Mesodermal cell (in vitro differentiated cells): ENCODE data around the gene OR4C11. TPM values are rescaled to one million over a fixed set of nuclear protein-coding genes. Genes with fewer than 3 reads are reported as not detected.

Experiments used
- H3K27ac ChIP-seq: 2 replicates; pipeline ENCODE4 v1.7.0; 2013; ENCODE audit warnings: mild to moderate bottlenecking, low read depth, low read length, moderate library complexity; ENCODE audit not compliant: severe bottlenecking
- H3K36me3 ChIP-seq: 2 replicates; pipeline ENCODE4 v1.7.1; 2013; ENCODE audit warnings: mild to moderate bottlenecking, low read length, moderate library complexity; ENCODE audit not compliant: control insufficient read depth, insufficient read depth
- H3K4me1 ChIP-seq: one replicate; pipeline ENCODE4 v1.7.1; 2013; ENCODE audit warnings: mild to moderate bottlenecking, low read length; ENCODE audit not compliant: insufficient read depth, control insufficient read depth, poor library complexity, severe bottlenecking
- H3K4me3 ChIP-seq: 2 replicates; pipeline ENCODE4 v1.7.0; 2013; ENCODE audit warnings: low read length, control low read depth, mild to moderate bottlenecking; ENCODE audit not compliant: insufficient read depth, poor library complexity, severe bottlenecking; ENCODE audit errors: extremely low read depth
- H3K9me3 ChIP-seq: 2 replicates; pipeline ENCODE4 v1.7.1; 2013; ENCODE audit warnings: mild to moderate bottlenecking, low read length, moderate library complexity; ENCODE audit not compliant: control insufficient read depth
- WGBS, 2 experiments: methylation state at CpG; one replicate each; pipeline ENCODE4 v1.1.5; 2013; ENCODE audit warnings: missing lambda C conversion rate in 2 of 2; ENCODE audit not compliant: insufficient coverage in 2 of 2; 5-methylcytosine and 5-hydroxymethylcytosine counted together
- polyA plus RNA-seq, 2 experiments: library from polyadenylated mRNA; stranded (reverse); fragments of 50-300 nt; gene quantifications; one replicate each; pipeline ENCODE4 v1.2.3, GENCODE V29; 2013

OR4C11 gene, protein sequence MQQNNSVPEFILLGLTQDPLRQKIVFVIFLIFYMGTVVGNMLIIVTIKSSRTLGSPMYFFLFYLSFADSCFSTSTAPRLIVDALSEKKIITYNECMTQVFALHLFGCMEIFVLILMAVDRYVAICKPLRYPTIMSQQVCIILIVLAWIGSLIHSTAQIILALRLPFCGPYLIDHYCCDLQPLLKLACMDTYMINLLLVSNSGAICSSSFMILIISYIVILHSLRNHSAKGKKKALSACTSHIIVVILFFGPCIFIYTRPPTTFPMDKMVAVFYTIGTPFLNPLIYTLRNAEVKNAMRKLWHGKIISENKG
- not detected for polyA plus RNA-seq (2013, experiment 1 of 2)
- polyA plus RNA-seq (2013, experiment 2 of 2) = not detected

- no peaks in the 10 kb centered on the region for H3K36me3 ChIP-seq
- no CpG with 5 or more reads among the region's 2 CpGs for WGBS, 2 experiments
- H3K9me3 ChIP-seq = peaks cover 14% of the 10 kb centered on the region
- no peaks in the 10 kb centered on the region for H3K4me1 ChIP-seq
- H3K27ac ChIP-seq = no peak within 1 kb of the TSS
- H3K4me3 ChIP-seq = no peak within 1 kb of the TSS
Observed at GRCh38 chr11:55607545-55607944, at the start of gene OR4C11. OR4C11 (minus strand) TSS chr11:55607645; CDS start chr11:55604373, 3,272 bp downstream.

GRCh38 chr11:55655096-55655495 lies 47.7 kb upstream of the OR4C11 start:
- Histone ChIP-seq H3K4me1 (no peaks in the 10 kb centered on the region), H3K4me3 (no peak overlapping the region), H3K9me3 (peaks cover 19% of the 10 kb centered on the region), H3K27ac (no peak overlapping the region), H3K36me3 (no peaks in the 10 kb centered on the region)

- no peaks in the 10 kb centered on the region for H3K4me1 ChIP-seq
- H3K36me3 ChIP-seq = no peaks in the 10 kb centered on the region
- H3K27ac ChIP-seq = no peak overlapping the region
- no peak overlapping the region for H3K4me3 ChIP-seq
- peaks cover 12% of the 10 kb centered on the region for H3K9me3 ChIP-seq
- no CpG with 5 or more reads among the region's 1 CpG for WGBS, 2 experiments
Observed at GRCh38 chr11:55652560-55652959, 45.1 kb upstream of the OR4C11 start.

DNA sequence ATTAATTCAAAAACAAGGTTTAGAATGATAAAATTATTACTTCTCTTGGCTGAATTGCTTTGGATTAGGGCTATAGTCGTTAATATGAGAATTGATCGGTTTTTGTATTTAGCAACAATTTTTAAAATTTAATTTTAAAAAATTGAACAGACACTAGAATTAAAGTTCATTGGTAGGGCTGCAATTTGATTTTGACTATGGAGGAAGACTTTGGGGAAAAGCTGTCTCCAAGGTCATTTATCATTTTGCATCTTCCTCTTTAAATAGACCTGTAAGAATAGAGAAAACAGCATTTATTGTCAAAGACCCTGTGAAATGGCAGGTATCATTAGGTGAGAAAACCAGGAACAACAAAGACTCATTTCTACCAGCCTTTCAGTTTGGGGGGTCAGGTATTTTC lies 40.6 kb upstream of the OR4C11 start, which contains the start of gene OR4S2:
Gene OR4S2 (plus strand): TSS at position 301 of the 400 bp plus-strand sequence. CDS start 2,577 bp downstream, outside the sequence.
- WGBS, 2 experiments = no CpG with 5 or more reads among the region's 2 CpGs
- Histone ChIP-seq H3K4me3 (no peak within 1 kb of the TSS), H3K27ac (no peak within 1 kb of the TSS), H3K9me3 (peaks cover 10% of the 10 kb centered on the region), H3K4me1 (no peaks in the 10 kb centered on the region), H3K36me3 (no peaks in the 10 kb centered on the region)

DNA sequence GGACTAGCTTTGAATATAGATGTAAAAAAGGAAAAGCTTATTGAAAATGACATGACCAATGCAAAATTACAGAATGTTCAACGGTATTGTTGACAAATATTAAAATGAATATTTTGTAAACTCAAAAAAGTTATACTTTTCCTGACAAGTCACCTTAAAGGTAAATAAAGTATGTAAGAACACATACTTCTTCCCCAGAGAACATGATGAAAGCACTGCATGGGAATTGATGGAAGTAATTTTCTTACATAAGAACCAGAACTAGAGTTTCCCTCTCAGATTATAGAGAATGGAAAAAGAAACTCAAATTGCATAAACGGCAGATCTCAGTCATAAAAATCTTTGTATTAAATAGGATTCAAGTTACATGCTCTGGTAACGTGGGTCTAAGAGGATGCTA lies 27.4 kb upstream of the OR4C11 start, which contains the start of gene OR4P4:
Gene OR4P4 (plus strand): TSS at position 301 of the 400 bp plus-strand sequence.
- Histone ChIP-seq H3K36me3 (no peaks in the 10 kb centered on the region), H3K27ac (no peak within 1 kb of the TSS), H3K4me1 (no peaks in the 10 kb centered on the region), H3K4me3 (no peak within 1 kb of the TSS), H3K9me3 (no peaks in the 10 kb centered on the region)
- no CpG with 5 or more reads among the region's 3 CpGs for WGBS, 2 experiments

GRCh38 chr11:55624531-55624930 lies 17.1 kb upstream of the OR4C11 start:
- H3K9me3 ChIP-seq = peaks cover 8% of the 10 kb centered on the region
- no CpG with 5 or more reads among the region's 1 CpG for WGBS, 2 experiments
- no peak overlapping the region for H3K4me3 ChIP-seq
- H3K27ac ChIP-seq = no peak overlapping the region
- H3K4me1 ChIP-seq = no peaks in the 10 kb centered on the region
- H3K36me3 ChIP-seq = no peaks in the 10 kb centered on the region

GRCh38 chr11:55572548-55572947 lies 34.9 kb downstream of the OR4C11 start:
- WGBS, 2 experiments = no CpG with 5 or more reads among the region's 1 CpG
- no peaks in the 10 kb centered on the region for H3K36me3 ChIP-seq
- H3K4me1 ChIP-seq = no peaks in the 10 kb centered on the region
- H3K9me3 ChIP-seq = peaks cover 40% of the 10 kb centered on the region
- H3K4me3 ChIP-seq = no peak overlapping the region
- H3K27ac ChIP-seq = no peak overlapping the region

DNA sequence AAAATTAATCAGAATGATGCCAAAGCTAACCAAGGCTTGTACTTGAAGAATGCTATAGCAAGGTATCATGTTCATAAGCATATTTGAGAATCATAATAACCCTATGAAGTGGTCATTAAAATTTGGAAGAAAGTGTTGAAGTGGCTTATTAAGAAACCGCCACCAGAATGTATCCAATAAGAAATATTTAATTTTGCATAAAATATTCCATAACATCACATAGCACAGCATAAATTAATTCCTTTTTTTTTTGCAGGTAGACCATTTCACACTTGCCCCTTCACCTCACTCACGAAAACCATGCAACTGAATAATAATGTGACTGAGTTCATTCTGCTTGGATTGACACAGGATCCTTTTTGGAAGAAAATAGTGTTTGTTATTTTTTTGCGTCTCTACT lies 35.6 kb downstream of the OR4C11 start, which contains the start of gene OR4C16:
Gene OR4C16 (plus strand): TSS at position 301 of the 400 bp plus-strand sequence. CDS start 0 bp downstream, at position 301.
- H3K36me3 ChIP-seq = no peaks in the 10 kb centered on the region
- no peak within 1 kb of the TSS for H3K27ac ChIP-seq
- peaks cover 40% of the 10 kb centered on the region for H3K9me3 ChIP-seq
- no CpG with 5 or more reads among the region's 3 CpGs for whole genome bisulfite sequencing, 2 experiments
- no peak within 1 kb of the TSS for H3K4me3 ChIP-seq
- H3K4me1 ChIP-seq = no peaks in the 10 kb centered on the region

DNA sequence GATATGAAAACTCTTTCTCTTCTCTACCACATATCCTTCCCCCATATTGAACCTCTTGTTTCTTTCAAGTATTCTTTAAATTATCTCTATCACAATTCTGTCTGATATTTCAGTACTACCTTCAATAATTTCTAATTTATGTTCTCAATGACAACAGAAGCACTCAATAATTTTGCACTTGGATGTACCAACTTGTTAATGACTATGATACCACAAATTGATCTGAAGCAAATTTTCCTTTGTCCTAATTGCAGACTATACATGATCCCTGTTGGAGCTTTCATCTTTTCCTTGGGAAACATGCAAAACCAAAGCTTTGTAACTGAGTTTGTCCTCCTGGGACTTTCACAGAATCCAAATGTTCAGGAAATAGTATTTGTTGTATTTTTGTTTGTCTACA lies 53.3 kb downstream of the OR4C11 start, which contains the start of gene OR4C15:
Gene OR4C15 (plus strand): TSS at position 301 of the 400 bp plus-strand sequence. CDS start 0 bp downstream, at position 301.
- H3K27ac ChIP-seq = no peak within 1 kb of the TSS
- no peaks in the 10 kb centered on the region for H3K4me1 ChIP-seq
- no peaks in the 10 kb centered on the region for H3K36me3 ChIP-seq
- no peak within 1 kb of the TSS for H3K4me3 ChIP-seq
- peaks cover 52% of the 10 kb centered on the region for H3K9me3 ChIP-seq
